NT2/D1 (cell line): ENCODE results near the gene GALC.

Experiments used
- YY1 ChIP-seq: IDR thresholded peaks from 2 replicates; pipeline ENCODE4 v1.6.1; 2011; ENCODE audit not compliant: insufficient read length, insufficient read depth
- ZNF274 ChIP-seq: IDR thresholded peaks from 2 replicates; pipeline ENCODE4 v1.6.1; 2011; ENCODE audit warnings: mild to moderate bottlenecking, low read depth, low read length

DNA sequence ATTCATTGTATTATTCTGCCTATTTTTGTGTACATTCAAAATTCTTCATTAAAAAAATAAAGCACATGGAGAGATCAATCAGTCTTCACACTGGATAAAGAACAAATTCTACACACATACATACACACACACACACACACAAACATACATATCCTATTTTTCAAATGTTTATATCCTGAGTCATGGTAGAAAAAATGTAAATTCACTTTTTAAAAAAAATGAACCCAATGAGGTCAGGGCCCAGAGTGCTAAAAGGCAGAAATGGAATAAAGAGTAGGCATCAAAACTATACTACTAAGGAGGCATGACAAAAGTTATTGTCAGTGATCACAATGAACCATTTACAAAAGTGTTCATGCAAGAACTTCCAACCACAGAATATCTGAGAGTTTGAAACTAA, 17.3 kb downstream of the GALC start:
- TF ChIP-seq ZNF274, result no peak
- TF ChIP-seq YY1, result no peak
